OCI-LY1 (cell line): ENCODE results near the gene QPCT.

ENCODE experiments used
- H2AFZ ChIP-seq: fragments of 200-600 bp; sonication (generic), shearing (Covaris generic); 2 replicates; pipeline ENCODE4 v1.6.0; 2014; ENCODE audit warnings: antibody characterized with exemption, mild to moderate bottlenecking, low read length
- H3F3A ChIP-seq: fragments of 200-600 bp; sonication (generic), shearing (Covaris generic); 2 replicates; pipeline ENCODE4 v1.6.0; 2014; ENCODE audit warnings: mild to moderate bottlenecking, antibody characterized with exemption, low read length, moderate library complexity; ENCODE audit not compliant: insufficient read depth
- H3K27ac ChIP-seq: fragments of 200-600 bp; sonication (generic); 2 replicates; pipeline ENCODE4 v1.5.1; 2014; ENCODE audit warnings: low read length, mixed run types, mild to moderate bottlenecking, low read depth; ENCODE audit not compliant: poor library complexity, severe bottlenecking
- H3K27me3 ChIP-seq: fragments of 200-600 bp; sonication (generic); 2 replicates; pipeline ENCODE4 v1.6.0; 2014; ENCODE audit warnings: antibody characterized with exemption, mild to moderate bottlenecking, low read length, moderate library complexity; ENCODE audit not compliant: insufficient read depth
- H3K36me3 ChIP-seq: fragments of 200-600 bp; sonication (generic); 2 replicates; pipeline ENCODE4 v1.6.1; 2014; ENCODE audit warnings: mild to moderate bottlenecking, antibody characterized with exemption, low read length, moderate library complexity, mixed read lengths; ENCODE audit not compliant: insufficient read depth
- H3K4me1 ChIP-seq: fragments of 200-600 bp; sonication (generic); 2 replicates; pipeline ENCODE4 v1.5.1; 2014; ENCODE audit warnings: mild to moderate bottlenecking, low read length, moderate library complexity; ENCODE audit not compliant: insufficient read depth, severe bottlenecking
- H3K4me2 ChIP-seq: fragments of 200-600 bp; sonication (generic), shearing (Covaris generic); 2 replicates; pipeline ENCODE4 v1.6.1; 2014; ENCODE audit warnings: low read length
- H3K4me3 ChIP-seq: fragments of 200-600 bp; sonication (generic); 2 replicates; pipeline ENCODE4 v1.5.1; 2014; ENCODE audit warnings: low read length, low read depth, mild to moderate bottlenecking, mixed read lengths; ENCODE audit not compliant: poor library complexity, severe bottlenecking
- H3K79me2 ChIP-seq: fragments of 200-600 bp; shearing (Covaris generic); 2 replicates; pipeline ENCODE4 v1.6.1; 2016; ENCODE audit warnings: mixed run types, low read length, mixed read lengths; ENCODE audit not compliant: insufficient read depth
- H3K9ac ChIP-seq: fragments of 200-600 bp; sonication (generic), shearing (Covaris generic); 2 replicates; pipeline ENCODE4 v1.6.1; 2014; ENCODE audit warnings: mild to moderate bottlenecking, low read length, mixed read lengths
- H3K9me2 ChIP-seq: fragments of 200-600 bp; sonication (generic), shearing (Covaris generic); 2 replicates; pipeline ENCODE4 v1.6.1; 2014; ENCODE audit warnings: low read depth, mild to moderate bottlenecking, low read length, mixed read lengths
- H3K9me3 ChIP-seq: fragments of 200-600 bp; shearing (Covaris generic); 2 replicates; pipeline ENCODE4 v1.6.1; 2014; ENCODE audit warnings: low read length, mixed read lengths
- H4K20me1 ChIP-seq: fragments of 200-600 bp; sonication (generic), shearing (Covaris generic); 2 replicates; pipeline ENCODE4 v1.6.0; 2016; ENCODE audit warnings: mild to moderate bottlenecking, low read length; ENCODE audit not compliant: insufficient read depth
- EZH2 ChIP-seq: fragments of 200-600 bp; sonication (generic), shearing (Covaris generic); IDR thresholded peaks from 2 replicates; pipeline ENCODE4 v1.8.0; 2017; ENCODE audit warnings: borderline replicate concordance, mixed run types, mild to moderate bottlenecking, antibody characterized with exemption, low read length, moderate library complexity, mixed read lengths
- TF ChIP-seq, protein P1 (sequence below): fragments of 200-600 bp; sonication (generic), shearing (Covaris generic); IDR thresholded peaks from 2 replicates; pipeline ENCODE4 v1.5.1; 2017; ENCODE audit warnings: mild to moderate bottlenecking, antibody characterized with exemption, low read length, moderate library complexity, mixed read lengths

Gene QPCT

DNA sequence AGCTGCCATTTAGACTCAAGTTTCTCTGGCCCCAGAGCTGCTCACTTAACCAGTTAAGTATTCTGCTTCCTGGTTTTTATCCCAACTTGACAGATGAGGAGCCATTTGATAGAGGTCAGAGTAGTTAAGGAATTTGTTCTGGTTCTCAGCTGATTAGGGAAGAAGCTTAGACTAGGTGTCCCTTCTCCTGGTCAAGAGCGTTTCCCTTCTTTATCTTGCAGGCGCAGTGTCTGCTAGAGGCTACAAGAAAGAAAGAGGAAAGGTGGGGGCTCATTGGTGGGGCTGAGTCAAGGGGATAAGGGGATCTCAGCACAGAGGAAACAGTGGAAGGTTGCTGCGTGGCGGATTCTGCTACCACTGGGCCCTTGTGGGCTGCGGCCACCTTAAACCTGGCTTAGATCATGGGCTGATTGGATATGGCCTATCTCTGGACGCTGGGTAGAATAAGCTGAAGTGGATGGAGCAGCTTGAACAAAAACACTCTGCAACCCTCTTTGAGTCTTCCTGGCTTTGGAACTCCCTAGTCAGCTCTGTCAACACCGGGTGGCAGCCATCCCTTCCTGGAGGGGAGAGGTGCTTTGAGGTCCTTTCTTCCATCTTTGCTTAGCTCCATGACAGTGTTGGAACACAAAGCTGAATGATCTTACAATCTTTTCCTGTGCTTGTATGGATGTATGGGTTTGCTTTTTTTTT lies 70.8 kb downstream of the QPCT start:
- H2AFZ ChIP-seq: no peak overlapping the region
- H3K27ac ChIP-seq: no peak overlapping the region
- H3K27me3 ChIP-seq: no peaks in the 10 kb centered on the region
- no peaks in the 10 kb centered on the region for H3K9me2 ChIP-seq
- no peaks in the 10 kb centered on the region for H3F3A ChIP-seq
- H3K9ac ChIP-seq: no peak overlapping the region
- H3K79me2 ChIP-seq: no peaks in the 10 kb centered on the region
- no peak overlapping the region for H3K4me2 ChIP-seq
- H3K4me3 ChIP-seq: no peak overlapping the region
- H3K4me1 ChIP-seq: peaks cover 4% of the 10 kb centered on the region
- H3K36me3 ChIP-seq: no peaks in the 10 kb centered on the region
- no peaks in the 10 kb centered on the region for H3K9me3 ChIP-seq
- no peak for TF ChIP-seq EZH2
- TF ChIP-seq, protein P1, sequence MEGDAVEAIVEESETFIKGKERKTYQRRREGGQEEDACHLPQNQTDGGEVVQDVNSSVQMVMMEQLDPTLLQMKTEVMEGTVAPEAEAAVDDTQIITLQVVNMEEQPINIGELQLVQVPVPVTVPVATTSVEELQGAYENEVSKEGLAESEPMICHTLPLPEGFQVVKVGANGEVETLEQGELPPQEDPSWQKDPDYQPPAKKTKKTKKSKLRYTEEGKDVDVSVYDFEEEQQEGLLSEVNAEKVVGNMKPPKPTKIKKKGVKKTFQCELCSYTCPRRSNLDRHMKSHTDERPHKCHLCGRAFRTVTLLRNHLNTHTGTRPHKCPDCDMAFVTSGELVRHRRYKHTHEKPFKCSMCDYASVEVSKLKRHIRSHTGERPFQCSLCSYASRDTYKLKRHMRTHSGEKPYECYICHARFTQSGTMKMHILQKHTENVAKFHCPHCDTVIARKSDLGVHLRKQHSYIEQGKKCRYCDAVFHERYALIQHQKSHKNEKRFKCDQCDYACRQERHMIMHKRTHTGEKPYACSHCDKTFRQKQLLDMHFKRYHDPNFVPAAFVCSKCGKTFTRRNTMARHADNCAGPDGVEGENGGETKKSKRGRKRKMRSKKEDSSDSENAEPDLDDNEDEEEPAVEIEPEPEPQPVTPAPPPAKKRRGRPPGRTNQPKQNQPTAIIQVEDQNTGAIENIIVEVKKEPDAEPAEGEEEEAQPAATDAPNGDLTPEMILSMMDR: no peak
- H4K20me1 ChIP-seq: no peaks in the 10 kb centered on the region

DNA sequence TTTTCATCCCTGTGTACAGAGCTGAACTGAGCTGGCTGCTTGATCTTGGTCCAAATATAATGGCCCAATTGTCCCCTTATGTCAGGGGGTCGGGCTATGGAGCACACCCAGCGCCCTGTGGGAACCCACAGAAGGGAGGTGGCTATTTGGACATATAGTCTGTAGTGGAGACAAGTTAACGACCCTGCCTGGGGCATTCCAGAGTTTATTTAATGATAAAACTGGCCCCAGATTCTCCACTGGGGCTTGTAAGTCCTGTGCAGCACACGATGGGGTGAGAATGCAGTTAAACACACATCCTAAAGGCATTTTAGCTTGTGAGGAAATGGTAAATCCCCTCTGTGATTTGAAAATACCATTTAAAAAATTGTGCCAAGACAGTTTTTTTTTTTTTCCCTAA lies 72.9 kb downstream of the QPCT start:
- no peaks in the 10 kb centered on the region for H4K20me1 ChIP-seq
- no peaks in the 10 kb centered on the region for H3K9me2 ChIP-seq
- H3K4me2 ChIP-seq: no peak overlapping the region
- no peak overlapping the region for H3K9ac ChIP-seq
- H2AFZ ChIP-seq: no peak overlapping the region
- no peaks in the 10 kb centered on the region for H3K9me3 ChIP-seq
- no peaks in the 10 kb centered on the region for H3F3A ChIP-seq
- no peak overlapping the region for H3K4me3 ChIP-seq
- H3K27ac ChIP-seq: no peak overlapping the region
- H3K27me3 ChIP-seq: no peaks in the 10 kb centered on the region; the same call in 1 of the 2 replicates
- H3K4me1 ChIP-seq: no peaks in the 10 kb centered on the region
- no peaks in the 10 kb centered on the region for H3K79me2 ChIP-seq
- TF ChIP-seq, protein P1: no peak
- TF ChIP-seq EZH2: no peak
- no peaks in the 10 kb centered on the region for H3K36me3 ChIP-seq

DNA sequence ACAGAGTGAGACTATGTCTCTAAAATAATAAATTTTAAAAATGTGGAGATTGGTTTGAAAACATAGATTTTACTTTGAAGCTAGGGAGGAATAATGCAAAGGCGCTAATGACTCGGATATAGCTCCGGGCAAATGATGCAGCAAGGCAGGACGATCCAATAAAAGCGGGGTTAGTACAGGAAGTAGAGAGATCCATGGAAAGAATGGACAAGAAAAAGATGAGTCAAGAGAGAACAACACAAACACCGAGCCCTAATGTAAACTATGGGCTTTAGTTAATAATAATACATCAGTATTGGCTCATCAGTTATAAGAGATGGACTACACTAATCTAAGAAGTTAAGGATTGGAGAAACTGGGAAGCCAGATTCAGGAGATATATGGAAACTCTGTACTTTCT lies 74.5 kb downstream of the QPCT start:
- H3K4me1 ChIP-seq: no peaks in the 10 kb centered on the region
- TF ChIP-seq, protein P1: no peak
- TF ChIP-seq EZH2: no peak
- no peaks in the 10 kb centered on the region for H3F3A ChIP-seq
- no peaks in the 10 kb centered on the region for H3K9me2 ChIP-seq
- H3K27me3 ChIP-seq: no peaks in the 10 kb centered on the region; the same call in 1 of the 2 replicates
- H3K9ac ChIP-seq: no peak overlapping the region
- no peak overlapping the region for H3K4me3 ChIP-seq
- no peaks in the 10 kb centered on the region for H3K9me3 ChIP-seq
- H3K27ac ChIP-seq: no peak overlapping the region
- no peaks in the 10 kb centered on the region for H4K20me1 ChIP-seq
- H2AFZ ChIP-seq: no peak overlapping the region
- no peak overlapping the region for H3K4me2 ChIP-seq
- H3K79me2 ChIP-seq: no peaks in the 10 kb centered on the region
- no peaks in the 10 kb centered on the region for H3K36me3 ChIP-seq
